CD4-positive, alpha-beta T cell treated with Interleukin-17A for 4 hours (primary cell): ENCODE data around the gene CHCHD5.
A peak's percentile ranks its signal among the peaks of the same experiment; 100 is the strongest.
"Not testable (repeated sequence)": the region's sequence is repeated elsewhere in the genome, so short reads cannot be mapped to it uniquely, and the experiment has no call there.

ENCODE experiments used
- DNase-seq: peaks from one replicate; pipeline ENCODE4 v3.0.0-alpha.2; 2020; ENCODE audit warnings: mixed read lengths

The CHCHD5 gene

DNA sequence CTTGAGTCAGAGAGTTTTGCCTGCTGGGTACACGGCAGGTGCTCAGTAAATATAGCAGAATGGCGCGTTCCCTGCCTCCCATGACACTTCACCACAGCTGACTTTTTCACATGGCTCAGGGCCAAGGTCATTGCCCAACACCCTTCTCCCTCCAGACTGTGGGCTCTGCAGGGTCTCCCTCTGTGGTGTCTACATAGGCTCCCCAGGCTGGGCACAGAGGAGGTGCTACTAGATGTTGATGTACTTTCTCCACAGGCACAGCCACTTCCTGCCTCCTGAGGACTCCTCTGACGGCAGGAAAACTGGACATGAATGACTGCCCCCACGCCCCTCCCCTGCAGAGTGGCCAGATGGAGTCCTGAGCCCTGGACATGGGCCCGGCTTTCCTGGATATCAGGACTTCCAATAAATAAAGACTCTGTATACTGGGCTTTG lies 4.2 kb downstream of the CHCHD5 start:
- no peak for DNase-seq

DNA sequence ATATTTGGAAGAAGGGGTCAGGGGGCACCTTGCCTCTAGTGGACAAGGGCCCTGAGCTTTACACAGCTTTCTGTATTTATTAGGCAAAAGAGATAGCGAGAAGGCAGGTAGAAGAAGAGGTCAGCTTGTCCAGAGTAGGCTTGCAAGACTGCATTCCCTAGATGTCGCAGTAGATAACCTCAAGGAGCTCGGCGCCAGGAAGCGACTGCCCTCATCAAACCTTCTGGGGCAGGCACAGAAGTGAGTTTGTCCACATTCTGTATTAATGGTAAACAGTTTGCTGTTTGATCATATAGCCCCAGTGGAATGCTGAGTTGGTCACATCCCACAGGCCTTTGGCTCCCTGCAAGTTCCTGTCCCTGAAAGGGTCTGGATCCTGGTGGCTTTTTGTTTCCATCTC lies 7.0 kb downstream of the CHCHD5 start:
- DNase-seq: no peak

DNA sequence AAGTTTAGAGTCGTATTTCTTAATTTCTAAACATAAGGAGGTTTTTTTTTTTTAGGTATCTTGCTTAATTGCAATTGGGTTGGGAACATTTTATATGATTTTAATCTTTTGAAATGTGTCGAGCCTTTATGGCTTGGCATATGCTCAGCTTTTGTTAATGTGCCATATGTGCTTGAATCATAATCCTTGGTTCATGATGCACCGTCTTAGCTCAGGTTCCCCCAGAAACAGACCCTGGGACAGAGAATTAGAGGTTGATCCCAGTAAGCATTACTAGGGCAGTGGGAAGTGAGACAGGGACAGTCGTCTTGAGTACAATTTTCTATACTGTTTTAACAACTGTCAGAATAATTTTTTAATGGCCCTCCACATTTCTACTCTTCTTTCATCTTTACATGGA lies 9.3 kb downstream of the CHCHD5 start:
- no peak for DNase-seq

DNA sequence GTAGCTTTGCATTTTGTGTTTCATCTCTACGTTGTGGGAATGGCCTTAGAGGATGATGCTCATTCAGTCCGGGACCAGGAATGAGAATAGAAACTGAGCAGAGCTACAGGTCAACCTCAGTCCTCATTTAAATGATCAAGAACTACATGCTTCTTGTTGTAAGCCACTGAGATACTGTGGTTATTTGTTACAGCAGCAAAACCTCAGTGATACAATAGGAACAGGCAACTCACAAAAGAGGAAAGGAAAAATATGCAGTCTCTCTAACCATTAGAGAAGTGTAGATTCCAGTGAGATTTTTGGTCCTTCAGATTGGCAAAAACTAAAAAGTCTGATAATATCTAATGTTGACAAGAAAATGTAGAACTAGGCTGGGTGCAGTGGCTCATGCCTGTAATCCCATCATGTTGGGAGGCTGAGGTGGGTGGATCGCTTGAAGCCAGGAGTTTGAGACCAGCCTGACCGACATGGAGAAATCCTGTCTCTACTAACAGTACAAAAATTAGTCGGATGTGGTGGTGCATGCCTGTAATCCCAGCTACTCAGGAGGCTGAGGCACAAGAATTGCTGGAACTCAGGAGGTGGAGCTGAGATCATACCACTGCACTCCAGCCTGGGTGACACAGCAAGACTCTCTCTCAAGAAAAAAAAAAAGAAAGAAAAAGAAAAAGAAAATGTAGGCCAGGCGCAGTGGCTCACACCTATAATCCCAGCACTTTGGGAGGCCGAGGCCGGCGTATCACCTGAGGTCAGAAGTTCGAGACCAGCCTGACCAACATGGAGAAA lies 13.3 kb downstream of the CHCHD5 start:
- no peak for DNase-seq

DNA sequence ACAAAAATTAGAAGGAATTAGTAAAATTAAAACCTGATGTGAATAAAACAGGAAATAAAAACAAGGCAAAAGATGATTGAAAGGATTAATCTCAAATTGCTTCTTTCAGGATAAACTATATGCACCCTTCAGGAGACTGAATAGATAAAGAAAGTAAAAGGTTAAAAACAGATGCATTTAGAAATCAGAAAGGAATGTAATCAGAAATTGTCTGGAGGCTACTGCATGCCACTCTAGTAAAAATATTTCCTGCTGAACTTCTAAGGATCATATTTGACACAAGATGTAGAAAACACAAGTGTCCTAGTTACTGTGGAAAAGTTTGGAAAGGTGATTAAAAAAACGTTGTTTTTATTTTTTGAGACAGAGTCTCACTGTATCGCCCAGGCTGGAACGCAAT lies 16.2 kb downstream of the CHCHD5 start:
- DNase-seq: no peak

DNA sequence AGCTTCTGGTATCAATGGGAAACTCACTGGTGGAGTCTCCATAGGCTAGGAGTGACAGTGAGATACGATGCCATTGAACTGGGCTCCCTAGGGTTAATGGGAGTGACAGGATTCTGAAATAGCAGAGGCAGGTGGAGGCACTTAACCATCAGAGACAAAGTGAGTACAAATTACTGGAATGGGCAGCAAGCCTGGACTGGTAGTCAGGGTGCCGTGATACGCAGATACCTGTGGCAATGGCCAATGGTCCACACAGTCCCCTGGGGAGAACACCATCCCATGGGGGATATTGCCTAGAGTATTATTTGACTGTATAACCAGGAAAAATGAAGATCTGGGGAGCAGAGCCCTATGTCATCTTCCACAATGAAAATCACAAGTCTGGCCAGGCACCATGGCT lies 17.3 kb downstream of the CHCHD5 start:
- DNase-seq: no peak

DNA sequence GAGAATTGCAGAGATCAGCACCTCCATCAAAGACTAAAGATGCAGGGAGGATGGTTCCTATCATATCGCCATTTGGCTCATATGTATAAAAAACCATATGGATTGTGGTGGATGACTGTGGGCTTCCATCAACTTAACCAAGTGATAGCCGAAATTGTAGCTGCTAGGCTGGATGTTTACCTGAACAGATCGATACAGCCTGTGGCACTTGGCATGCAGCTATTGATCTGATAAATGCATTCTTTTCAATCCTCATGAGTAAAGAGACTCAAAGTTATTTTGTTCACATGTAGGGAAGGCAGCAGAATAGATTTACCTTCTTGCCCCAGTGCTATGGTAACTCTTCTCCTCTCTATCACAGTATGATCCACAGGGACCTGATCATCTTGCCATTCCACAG lies 18.5 kb downstream of the CHCHD5 start:
- DNase-seq: no peak

DNA sequence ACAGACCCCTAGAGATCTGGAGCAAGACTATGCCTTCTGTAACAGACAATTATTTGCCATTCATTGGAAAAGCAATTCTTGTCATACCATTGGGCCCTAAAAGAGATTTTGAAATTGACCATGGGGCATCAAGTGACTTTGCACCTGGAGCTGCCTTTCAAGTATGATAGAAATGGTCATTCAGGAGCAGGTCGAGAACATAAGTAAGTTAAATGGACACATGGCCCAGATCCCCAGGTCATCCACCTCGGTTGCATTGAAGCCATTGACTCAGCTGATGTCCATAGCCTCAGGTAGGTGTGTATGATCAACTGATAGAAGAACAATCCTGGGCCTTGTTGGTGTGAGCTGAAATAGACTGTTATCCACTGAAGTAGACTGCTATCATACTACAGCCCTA lies 19.3 kb downstream of the CHCHD5 start:
- no peak for DNase-seq

DNA sequence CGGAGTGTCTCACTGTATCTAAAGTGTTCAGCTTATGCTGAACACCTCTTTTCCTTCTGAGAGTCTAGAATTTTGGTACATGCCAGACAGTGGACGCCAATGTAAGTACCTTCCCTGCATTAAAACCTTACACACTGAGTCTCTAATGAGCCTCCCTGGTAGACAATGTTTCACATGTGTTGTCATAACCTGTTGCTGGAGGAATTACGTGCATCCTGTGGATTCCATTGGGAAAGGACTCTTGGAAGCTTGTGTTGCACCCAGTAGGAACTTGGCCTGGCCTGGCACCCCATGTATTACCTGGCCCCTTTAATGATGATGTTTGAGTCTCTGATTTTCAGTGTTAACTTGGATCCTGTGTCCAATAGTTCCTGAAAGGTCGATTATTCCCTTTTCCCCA lies 20.5 kb downstream of the CHCHD5 start:
- no peak for DNase-seq

DNA sequence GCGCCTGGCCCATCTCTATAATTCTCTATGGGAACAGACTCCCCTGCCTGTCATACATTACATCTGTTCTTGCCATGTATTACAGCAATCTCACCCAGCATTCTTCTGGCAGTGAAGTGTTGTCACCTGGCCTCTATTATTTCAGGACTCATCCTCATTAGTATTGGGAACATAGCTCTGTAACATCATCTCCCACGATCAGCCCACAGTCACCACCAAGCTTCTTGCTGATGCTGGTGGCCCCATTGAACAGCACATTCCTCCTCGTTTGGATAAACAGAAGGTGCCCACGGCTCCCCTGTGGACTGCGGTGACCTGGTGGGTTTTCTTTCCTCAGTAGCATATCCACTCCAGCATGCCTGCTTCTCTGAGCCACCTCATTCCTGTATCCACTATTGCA lies 21.5 kb downstream of the CHCHD5 start:
- DNase-seq: no peak

DNA sequence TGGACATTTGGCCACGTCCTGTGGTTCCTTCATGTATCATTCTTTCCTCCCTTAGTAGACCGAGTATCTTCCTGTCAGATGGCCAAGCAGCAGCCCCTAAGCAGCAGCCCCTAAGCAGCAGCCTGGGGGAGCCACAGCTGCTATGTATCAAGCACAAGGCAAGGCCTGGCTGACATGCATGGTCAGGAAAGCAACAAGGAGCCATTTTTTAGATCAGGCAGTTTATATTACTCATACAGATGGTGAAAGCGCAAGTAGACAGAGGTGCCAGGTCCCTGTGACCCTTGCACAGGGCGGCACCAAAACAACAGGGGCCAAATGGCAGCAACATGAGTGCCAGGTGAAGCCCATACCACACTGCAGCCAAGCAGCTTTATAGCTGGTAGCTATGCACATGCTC lies 22.1 kb downstream of the CHCHD5 start:
- DNase-seq: no peak

DNA sequence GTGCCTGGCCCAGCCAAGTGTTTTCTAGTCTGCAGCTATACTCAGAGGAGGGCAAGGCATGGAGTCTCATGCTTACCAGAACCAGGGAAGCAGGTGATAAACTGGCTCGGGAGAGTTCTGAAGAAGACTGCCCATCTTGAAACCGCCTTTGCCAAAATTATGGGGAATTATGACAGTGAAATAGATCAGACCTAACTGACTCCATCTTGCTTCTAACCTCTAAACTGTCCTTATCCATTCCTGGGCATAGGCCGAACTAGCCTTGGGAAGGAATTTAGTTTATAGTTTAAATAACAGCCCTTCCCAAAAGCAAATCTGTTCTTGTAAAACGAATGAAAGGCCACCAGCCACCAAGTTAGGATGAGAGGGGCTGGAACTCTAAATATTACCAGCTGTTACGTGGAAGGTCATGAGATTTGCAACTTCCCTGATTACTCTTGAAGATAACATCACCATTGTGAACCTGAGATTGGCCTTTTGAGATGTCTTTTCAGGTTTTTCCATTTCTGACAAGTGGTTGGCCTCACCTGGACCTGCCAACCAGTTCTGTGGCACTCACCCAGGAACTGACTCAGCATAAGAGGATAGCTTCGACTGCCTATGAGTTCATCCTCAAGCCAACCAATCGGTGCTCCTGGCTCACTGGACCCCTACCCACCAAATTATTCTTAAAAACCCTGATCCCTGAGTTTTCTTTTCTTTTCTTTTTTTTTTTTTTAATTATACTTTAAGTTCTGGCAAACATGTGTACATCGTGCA lies 23.4 kb downstream of the CHCHD5 start:
- DNase-seq: no peak

DNA sequence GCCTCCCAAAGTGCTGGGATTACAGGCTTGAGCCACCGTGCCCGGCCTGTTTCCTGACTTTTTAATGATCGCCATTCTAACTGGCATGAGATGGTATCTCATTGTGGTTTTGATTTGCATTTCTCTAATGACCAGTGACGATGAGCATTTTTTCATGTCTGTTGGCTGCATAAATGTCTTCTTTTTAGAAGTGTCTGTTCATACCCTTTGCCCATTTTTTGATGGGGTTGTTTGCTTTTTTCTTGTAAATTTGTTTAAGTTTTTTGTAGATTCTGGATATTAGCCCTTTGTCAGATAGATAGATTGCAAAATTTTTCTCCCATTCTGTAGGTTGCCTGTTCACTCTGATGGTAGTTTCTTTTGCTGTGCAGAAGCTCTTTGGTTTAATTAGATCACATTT lies 24.9 kb downstream of the CHCHD5 start:
- DNase-seq: not testable (repeated sequence)

DNA sequence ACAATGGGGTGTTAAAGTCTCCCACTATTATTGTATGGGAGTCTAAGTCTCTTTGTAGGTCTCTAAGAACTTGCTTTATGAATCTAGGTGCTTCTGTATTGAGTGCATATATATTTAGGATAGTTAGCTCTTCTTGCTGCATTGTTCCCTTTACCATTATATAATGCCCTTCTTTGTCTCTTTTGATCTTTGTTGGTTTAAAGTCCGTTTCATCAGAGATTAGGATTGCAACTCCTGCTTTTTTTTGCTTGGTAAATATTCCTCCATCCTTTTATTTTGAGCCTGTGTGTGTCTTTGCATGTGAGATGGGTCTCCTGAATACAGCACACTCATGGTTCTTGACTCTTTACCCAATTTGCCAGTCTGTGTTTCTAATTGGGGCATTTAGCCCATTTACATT lies 27.9 kb downstream of the CHCHD5 start:
- not testable (repeated sequence) for DNase-seq

DNA sequence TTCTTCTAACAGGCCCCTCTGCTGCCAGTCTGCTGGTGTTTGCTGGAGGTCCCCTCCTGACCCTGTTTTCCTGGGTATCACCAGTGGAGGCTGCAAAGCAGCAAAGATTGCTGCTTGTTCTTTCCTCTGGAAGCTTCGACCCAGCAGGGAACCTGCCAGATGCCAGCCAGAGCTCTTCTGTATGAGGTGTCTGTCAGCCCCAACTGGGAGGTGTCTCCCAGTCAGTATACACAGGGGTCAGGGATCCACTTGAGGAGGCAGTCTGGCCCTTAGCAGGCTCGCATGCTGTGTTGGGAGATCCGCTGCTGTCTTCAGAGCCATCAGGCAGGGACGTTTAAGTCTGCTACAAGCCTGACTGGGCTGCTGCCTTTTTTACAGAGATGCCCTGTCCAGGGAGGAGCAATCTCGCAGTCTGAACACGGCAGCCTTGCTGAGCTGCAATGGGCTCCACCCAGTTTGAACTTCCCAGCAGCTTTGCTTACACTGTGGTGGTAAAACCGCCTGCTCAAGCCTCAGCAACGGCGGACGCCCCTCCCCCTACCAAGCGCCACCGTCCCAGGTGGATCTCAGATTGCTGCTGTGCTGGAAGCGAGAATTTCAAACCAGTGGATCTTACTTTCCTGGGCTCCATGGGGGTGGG lies 29.9 kb downstream of the CHCHD5 start:
- DNase-seq: no peak

DNA sequence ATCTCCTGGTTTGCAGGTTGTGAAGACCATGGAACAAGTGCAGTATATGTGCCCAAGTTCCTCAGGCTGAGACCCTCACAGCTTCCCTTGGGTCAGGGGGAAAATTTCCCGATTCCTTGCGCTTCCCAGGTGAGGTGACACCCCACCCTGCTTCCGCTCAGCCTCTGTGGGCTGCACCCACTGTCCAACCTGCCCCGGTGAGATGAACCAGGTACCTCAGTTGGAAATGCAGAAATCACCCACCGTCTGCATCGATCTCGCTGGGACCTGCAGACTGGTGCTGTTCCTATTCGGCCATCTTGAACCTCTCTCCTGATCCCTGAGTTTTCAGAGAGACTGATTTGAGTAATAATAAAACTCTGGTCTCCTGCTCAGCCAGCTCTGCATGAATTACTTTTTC lies 30.6 kb downstream of the CHCHD5 start:
- DNase-seq: no peak

DNA sequence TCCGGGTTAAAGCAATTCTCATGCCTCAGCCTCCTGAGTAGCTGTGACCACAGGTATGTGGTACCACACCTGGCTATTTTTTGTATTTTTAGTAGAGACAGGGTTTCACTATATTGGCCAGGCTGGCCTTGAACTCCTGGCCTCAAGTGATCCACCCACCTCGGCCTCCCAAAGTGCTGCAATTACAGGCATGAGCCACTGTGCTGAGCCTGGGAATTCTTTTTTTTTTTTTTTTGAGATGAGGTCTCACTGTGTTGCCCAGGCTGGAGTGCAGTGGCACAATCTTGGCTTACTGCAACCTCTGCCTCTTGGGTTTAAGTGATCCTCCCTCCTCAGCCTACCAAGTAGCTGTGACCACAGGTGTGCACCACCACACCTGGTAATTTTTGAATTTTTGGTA lies 31.4 kb downstream of the CHCHD5 start:
- DNase-seq: not testable (repeated sequence)

DNA sequence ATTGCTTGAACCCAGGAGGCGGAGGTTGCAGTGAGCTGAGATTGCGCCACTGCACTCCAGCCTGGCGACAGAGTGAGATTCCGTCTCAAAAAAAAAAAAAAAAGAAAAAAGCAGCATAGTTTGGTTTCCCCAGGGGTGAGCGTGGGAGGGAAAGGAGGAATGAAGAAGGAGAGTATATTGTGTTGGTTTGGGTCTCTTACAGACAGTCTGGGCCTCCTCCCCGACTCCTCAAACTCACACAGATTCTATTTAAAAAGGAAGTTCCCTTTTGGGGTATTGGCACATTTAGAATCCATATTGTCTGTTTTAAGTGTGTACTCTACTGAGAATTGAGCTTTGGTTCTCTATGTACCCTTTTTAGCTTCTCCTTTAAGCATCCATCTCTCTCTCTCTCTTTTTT lies 34.0 kb downstream of the CHCHD5 start:
- no peak for DNase-seq

DNA sequence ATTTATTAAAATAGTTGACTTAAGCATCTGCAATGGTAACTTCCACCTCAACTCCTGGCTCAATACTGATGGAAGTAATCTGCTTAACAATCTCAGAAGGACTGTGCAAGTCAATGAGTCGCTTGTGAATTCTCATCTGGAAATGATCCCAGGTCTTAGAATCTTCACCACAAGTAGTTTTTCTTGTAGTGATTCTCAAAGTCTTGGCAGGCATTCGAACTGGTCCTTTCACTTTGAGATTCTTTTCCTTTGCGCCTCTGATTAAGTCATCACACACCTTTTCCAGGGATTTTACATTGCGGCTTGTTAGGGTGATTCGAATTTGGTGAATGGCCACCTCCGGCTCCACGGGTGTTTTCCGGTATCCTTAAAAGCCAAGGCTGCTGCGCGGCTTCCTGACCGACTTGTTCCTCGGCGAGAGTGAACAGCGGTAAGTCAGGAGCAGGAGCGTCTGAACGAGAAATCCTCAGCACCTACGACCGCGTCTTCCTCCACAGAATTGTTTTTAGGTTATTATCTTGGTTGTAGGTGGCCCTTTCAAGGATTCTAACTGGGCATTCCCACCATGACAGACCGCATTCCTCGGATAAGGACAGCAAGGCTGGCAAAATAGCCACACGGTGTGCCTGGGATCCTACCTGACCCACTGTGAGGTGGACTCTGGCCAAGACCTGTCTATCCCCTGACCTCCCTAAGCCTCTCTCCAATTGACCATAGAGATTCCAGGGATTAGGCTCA lies 37.5 kb downstream of the CHCHD5 start:
- no peak for DNase-seq

DNA sequence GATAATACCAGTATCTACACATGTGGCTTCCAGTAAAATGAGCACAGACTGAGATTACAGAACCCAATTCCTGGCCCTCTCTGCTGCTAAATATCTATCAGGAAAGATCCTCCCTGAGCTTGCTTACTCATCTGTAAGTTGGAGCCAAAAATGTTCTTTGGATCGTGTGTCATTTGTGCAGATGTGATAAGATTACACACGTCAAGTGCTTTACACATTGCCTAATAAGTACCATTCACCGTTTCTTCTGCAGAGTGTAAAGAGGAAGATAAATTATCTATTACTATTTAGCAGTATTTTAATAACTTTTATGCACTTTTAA lies 38.1 kb downstream of the CHCHD5 start:
- no peak for DNase-seq

DNA sequence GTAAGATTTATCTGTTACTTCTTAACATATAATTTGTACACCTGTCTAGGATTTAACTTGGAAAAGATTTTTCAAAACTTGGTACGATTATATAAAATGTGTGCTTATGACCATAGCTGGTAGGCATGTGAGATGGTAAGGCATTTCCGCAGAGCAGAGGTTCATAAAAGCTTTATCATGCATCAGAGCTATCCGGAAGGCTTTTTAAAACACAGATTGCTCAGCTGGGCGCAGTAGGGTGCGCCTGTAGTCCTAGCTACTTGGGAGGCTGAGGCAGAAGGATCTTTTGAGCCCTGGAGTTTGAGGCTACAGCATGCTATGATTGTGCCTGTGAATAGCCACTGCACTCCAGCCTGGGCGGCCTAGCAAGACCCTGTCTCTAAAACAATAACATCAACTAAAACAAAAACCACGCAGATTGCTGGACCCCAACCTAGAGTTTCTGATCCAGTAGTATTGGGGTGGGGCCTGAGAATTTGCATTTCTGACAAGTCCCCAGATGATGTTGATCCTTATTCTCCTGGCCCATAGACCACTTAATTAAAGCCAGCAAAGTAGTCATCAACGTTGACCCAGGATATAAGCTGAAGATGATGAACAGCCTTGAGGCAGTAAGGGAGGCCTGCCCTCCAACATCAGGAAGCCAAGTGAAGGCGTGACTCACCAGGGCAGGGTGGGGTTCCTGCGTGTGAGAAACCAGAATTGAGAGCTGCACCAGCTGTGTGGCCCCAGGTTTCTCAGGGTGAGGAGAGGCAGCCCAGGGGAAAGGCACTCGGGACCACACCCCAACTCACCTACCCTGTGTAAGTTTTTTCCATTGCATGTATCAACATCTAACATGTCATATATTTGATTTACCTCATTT lies 39.7 kb downstream of the CHCHD5 start:
- DNase-seq: peak; percentile 87

DNA sequence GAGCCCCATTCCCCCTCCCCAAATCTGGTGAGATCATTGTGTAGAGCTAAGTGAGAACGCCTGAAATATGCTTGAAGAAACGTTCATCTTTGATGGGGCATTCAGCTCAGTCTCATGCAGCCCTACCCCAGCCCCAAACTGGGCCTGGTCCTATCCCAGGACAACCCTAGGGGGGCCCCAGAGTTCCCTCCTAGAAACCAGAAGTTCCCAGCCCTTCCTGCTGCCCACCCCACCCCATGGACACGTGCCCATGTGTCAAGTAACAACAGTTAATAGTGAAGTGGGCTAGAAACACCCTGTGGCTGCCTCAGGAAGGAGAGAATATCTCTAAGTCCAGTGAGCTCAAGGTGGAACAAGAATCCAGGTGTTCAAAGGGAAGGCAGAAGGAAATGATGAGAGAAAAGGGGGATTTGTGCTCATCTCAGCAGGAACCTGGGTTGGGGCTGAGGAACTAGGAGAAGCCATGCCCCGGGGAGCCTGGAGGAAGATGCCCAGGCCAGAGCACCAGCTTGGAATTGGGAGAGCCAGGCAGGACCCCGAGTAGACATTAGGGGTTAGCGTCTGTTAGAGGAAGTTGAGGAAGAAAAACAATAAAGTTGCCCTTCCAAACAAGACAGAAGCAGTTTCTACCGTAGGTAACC lies 41.2 kb downstream of the CHCHD5 start:
- DNase-seq: no peak
